ENCODE data around the gene COL16A1.

DNA sequence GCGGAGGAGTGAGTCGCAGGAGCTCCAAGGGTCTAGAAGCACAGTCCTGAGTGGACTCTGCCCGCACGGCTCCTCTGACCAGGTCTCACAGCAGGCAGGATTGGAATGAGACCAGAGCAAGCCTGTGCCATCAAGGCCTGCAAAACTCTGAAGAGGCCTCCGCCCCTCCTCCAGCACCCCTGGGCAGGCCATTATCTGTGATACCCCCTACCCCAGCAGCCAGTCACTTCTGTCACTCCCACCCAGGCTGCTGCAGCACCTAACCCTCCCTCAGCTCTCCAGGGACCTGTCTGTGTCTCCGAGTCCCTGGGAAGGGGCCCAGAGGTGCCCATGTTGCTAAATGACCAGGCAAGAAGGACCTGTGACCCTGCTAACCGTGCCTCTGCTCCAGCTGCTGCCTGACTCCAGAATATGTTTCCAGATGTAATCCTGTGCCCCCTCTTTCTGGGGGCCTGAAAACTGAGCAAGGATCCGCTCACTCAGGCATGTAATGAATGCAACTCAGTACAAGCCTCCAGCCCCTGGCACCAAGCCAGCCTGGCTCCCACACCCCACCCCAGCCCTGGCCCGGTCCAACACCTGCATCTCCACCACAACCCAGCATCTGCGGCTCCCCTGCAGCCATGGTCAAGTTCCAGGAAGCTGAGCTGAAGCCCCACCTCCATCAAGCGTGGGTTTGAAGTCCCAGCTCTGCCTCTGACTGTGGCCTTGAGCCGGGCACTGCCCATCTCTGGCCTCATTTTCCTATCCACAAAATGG is 22.1 kb upstream of the COL16A1 start:
- TF ChIP-seq CTCF (IDR thresholded peaks at IDR 0.05) (no peak), POLR2A (IDR thresholded peaks at IDR 0.05) (no peak)
